ACC112 (cell line): Measurements from ENCODE around the gene SCAMP4.

Experiments
- H2AFZ ChIP-seq: fragments of 200-600 bp; sonication (generic); one replicate; pipeline ENCODE4 v1.6.0; 2017; ENCODE audit warnings: antibody characterized with exemption, low read length; ENCODE audit not compliant: unreplicated experiment
- H3K27ac ChIP-seq: fragments of 200-600 bp; sonication (generic); 2 replicates; pipeline ENCODE4 v1.5.1; 2014; ENCODE audit warnings: low read depth, mild to moderate bottlenecking, antibody characterized with exemption, low read length, moderate library complexity
- H3K27me3 ChIP-seq: fragments of 200-600 bp; sonication (generic); 2 replicates; pipeline ENCODE4 v1.6.1; 2014; ENCODE audit warnings: mild to moderate bottlenecking, antibody characterized with exemption, low read length, moderate library complexity, mixed read lengths; ENCODE audit not compliant: insufficient read depth
- H3K36me3 ChIP-seq: fragments of 200-600 bp; sonication (generic); 2 replicates; pipeline ENCODE4 v1.6.1; 2016; ENCODE audit warnings: mild to moderate bottlenecking, antibody characterized with exemption, low read length, moderate library complexity, mixed read lengths; ENCODE audit not compliant: insufficient read depth
- H3K4me1 ChIP-seq: fragments of 200-600 bp; sonication (generic); one replicate; pipeline ENCODE4 v1.6.1; 2016; ENCODE audit warnings: low read length, mixed read lengths; ENCODE audit not compliant: insufficient read depth, unreplicated experiment, control insufficient read depth
- H3K4me3 ChIP-seq: fragments of 200-600 bp; sonication (generic); 2 replicates; pipeline ENCODE4 v1.5.1; 2014; ENCODE audit warnings: mild to moderate bottlenecking, low read depth, low read length
- H3K79me2 ChIP-seq: fragments of 200-600 bp; sonication (generic); one replicate; pipeline ENCODE4 v1.6.0; 2016; ENCODE audit warnings: low read length; ENCODE audit not compliant: control insufficient read depth, unreplicated experiment, insufficient read depth

The SCAMP4 gene

DNA sequence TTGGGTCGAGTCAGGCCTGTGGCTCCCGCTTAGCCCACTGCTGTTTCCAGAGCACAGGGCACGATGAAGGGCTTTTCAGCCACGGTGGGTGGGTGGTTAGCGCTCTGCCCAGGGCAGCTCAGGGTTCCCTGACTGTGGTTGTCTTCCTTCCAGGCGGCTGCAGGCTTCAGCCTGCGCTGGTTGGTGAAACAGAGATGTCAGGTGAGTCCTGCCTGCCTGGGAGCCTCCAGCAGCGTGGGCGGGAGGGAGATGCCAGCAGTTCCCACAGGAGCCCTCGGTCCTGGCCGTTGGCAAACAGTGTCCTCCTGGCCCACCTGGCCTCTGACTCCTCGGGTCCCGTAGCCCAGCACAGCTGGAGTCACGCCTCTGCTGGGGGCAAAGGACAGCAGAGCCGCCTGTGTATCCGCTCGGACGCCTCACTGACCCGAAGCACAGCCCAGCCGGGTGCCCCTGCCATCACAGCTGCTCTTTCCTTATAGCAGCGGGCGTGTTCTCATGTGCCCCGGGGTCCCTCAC is 9.7 kb downstream of the SCAMP4 start:
- Histone ChIP-seq H3K79me2 (peaks cover 25% of the 10 kb centered on the region), H3K36me3 (0 out of 2 replicates have a peak, but pooled peaks cover 4% of the 10 kb centered on the region), H3K27me3 (no peaks in the 10 kb centered on the region), H3K27ac (no peak overlapping the region), H3K4me1 (peaks cover 3% of the 10 kb centered on the region), H2AFZ (no peak overlapping the region), H3K4me3 (no peak overlapping the region)

GRCh38 chr19:1917146-1917545 is 11.9 kb downstream of the SCAMP4 start:
- Histone ChIP-seq H3K4me3 (no peak overlapping the region), H3K36me3 (0 out of 2 replicates have a peak, but pooled peaks cover 4% of the 10 kb centered on the region), H3K4me1 (no peaks in the 10 kb centered on the region), H3K79me2 (peaks cover 15% of the 10 kb centered on the region), H3K27me3 (no peaks in the 10 kb centered on the region), H2AFZ (no peak overlapping the region), H3K27ac (no peak overlapping the region)

DNA sequence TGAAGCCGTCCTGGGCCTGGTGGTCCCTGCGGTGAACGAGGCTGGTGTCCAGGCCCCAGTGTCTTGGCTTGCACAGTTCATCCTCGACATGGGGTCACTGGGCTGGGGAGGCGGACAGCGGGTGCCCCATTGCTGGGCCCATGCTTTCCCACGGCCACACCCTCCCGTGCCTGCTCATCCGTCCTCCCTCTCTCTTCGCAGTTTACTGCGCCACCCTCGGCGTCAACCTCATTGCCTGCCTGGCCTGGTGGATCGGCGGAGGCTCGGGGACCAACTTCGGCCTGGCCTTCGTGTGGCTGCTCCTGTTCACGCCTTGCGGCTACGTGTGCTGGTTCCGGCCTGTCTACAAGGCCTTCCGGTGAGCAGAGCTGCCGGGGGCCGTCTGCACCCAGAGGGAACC is 12.7 kb downstream of the SCAMP4 start:
- Histone ChIP-seq H3K27me3 (no peaks in the 10 kb centered on the region), H2AFZ (no peak overlapping the region), H3K4me3 (no peak overlapping the region), H3K27ac (no peak overlapping the region), H3K79me2 (peaks cover 10% of the 10 kb centered on the region), H3K36me3 (peaks cover 7% of the 10 kb centered on the region; the same call in 1 of the 2 replicates), H3K4me1 (no peaks in the 10 kb centered on the region)

DNA sequence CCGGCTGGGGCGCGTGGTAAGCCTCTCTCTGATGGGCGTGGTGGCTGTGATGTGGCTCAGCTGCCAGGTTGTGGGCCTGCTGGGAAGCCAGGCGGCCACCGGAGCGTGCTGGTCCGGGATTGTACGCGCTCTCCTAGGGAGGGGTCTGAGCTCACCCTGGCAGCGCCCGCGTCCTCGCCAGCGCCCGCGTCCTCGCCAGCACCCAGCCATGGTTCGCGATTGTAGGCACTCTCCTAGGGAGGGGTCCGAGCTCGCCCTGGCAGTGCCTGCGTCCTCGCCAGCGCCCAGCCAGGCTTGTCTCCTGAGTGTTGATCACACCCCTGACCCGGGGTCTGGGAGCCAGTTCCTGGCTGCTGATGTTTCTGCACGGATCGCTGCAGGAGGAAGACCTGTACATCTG is 13.8 kb downstream of the SCAMP4 start:
- H3K27ac ChIP-seq, result no peak overlapping the region
- H3K4me1 ChIP-seq, result no peaks in the 10 kb centered on the region
- H3K27me3 ChIP-seq, result no peaks in the 10 kb centered on the region
- H3K36me3 ChIP-seq, result peaks cover 5% of the 10 kb centered on the region; the same call in 1 of the 2 replicates
- H3K4me3 ChIP-seq, result no peak overlapping the region
- H2AFZ ChIP-seq, result no peak overlapping the region
- H3K79me2 ChIP-seq, result peaks cover 1% of the 10 kb centered on the region

GRCh38 chr19:1920644-1921043 is 15.4 kb downstream of the SCAMP4 start:
- Histone ChIP-seq H3K27ac (no peak overlapping the region), H3K4me1 (no peaks in the 10 kb centered on the region), H3K4me3 (no peak overlapping the region), H3K79me2 (no peaks in the 10 kb centered on the region), H3K36me3 (peaks cover 5% of the 10 kb centered on the region; the same call in 1 of the 2 replicates), H3K27me3 (no peaks in the 10 kb centered on the region), H2AFZ (no peak overlapping the region)

GRCh38 chr19:1921326-1921725 is 16.1 kb downstream of the SCAMP4 start:
- H3K4me1 ChIP-seq, result no peaks in the 10 kb centered on the region
- H3K27me3 ChIP-seq, result no peaks in the 10 kb centered on the region
- H2AFZ ChIP-seq, result no peak overlapping the region
- peaks cover 5% of the 10 kb centered on the region; the same call in 1 of the 2 replicates for H3K36me3 ChIP-seq
- no peak overlapping the region for H3K4me3 ChIP-seq
- no peaks in the 10 kb centered on the region for H3K79me2 ChIP-seq
- no peak overlapping the region for H3K27ac ChIP-seq

GRCh38 chr19:1921825-1922224 is 16.6 kb downstream of the SCAMP4 start:
- H2AFZ ChIP-seq, result no peak overlapping the region
- H3K27me3 ChIP-seq, result no peaks in the 10 kb centered on the region
- peaks cover 5% of the 10 kb centered on the region; the same call in 1 of the 2 replicates for H3K36me3 ChIP-seq
- H3K4me3 ChIP-seq, result no peak overlapping the region
- H3K79me2 ChIP-seq, result no peaks in the 10 kb centered on the region
- H3K4me1 ChIP-seq, result no peaks in the 10 kb centered on the region
- no peak overlapping the region for H3K27ac ChIP-seq

DNA sequence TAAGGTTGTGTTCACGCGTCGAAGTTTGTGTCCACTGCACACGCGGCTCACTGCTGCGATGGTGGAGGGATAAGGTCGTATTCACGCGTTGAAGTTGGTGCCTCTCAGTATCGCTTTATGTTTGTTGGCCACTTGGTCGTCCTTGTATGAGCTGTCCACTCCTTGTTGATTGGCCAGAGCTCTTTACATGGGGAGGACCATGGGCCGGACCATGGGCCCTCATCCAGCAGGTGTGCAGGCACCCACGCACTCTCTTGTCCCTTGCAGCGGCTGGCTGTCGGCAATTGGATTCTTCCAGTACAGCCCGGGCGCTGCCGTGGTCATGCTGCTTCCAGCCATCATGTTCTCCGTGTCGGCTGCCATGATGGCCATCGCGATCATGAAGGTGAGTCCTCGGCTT is 17.6 kb downstream of the SCAMP4 start:
- no peaks in the 10 kb centered on the region for H3K79me2 ChIP-seq
- H3K4me1 ChIP-seq, result no peaks in the 10 kb centered on the region
- peaks cover 5% of the 10 kb centered on the region; the same call in 1 of the 2 replicates for H3K36me3 ChIP-seq
- H2AFZ ChIP-seq, result no peak overlapping the region
- no peak overlapping the region for H3K27ac ChIP-seq
- no peak overlapping the region for H3K4me3 ChIP-seq
- H3K27me3 ChIP-seq, result no peaks in the 10 kb centered on the region

DNA sequence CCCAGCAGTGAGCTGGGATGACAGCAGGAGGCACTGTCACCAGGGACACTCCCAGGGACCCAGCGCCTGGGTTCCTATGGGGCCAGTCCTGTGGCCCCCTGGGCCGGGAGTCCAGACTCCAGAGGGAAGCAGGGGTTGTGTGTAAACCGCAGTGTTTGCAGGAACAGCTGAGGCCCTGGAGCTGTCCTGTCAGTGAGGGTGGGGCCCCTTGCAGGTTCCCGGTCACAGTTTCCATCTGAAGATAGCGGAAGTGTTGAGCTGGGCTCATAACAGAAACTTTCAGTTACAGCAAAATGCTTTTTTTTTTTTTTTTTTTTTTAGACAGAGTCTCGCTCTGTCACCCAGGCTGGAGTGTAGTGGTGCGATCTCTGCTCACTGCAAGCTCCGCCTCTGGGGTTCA is 18.1 kb downstream of the SCAMP4 start:
- Histone ChIP-seq H3K4me3 (no peak overlapping the region), H3K79me2 (no peaks in the 10 kb centered on the region), H3K4me1 (no peaks in the 10 kb centered on the region), H3K27me3 (no peaks in the 10 kb centered on the region), H3K36me3 (peaks cover 5% of the 10 kb centered on the region; the same call in 1 of the 2 replicates), H2AFZ (no peak overlapping the region), H3K27ac (no peak overlapping the region)

GRCh38 chr19:1924320-1924961 is 19.2 kb downstream of the SCAMP4 start:
- Histone ChIP-seq H3K36me3 (peaks cover 5% of the 10 kb centered on the region; the same call in 1 of the 2 replicates), H3K4me3 (no peak overlapping the region), H3K4me1 (no peaks in the 10 kb centered on the region), H3K27me3 (no peaks in the 10 kb centered on the region), H3K79me2 (no peaks in the 10 kb centered on the region), H2AFZ (no peak overlapping the region), H3K27ac (no peak overlapping the region)

- no peaks in the 10 kb centered on the region for H3K4me1 ChIP-seq
- H3K36me3 ChIP-seq, result peaks cover 5% of the 10 kb centered on the region; the same call in 1 of the 2 replicates
- H3K27ac ChIP-seq, result no peak overlapping the region
- H3K4me3 ChIP-seq, result no peak overlapping the region
- no peaks in the 10 kb centered on the region for H3K27me3 ChIP-seq
- H3K79me2 ChIP-seq, result no peaks in the 10 kb centered on the region
- H2AFZ ChIP-seq, result no peak overlapping the region
Measured at GRCh38 chr19:1925544-1925943, 20.3 kb downstream of the SCAMP4 start.
